ENCODE data around the gene ARL3. TPM values are rescaled to one million over a fixed set of nuclear protein-coding genes. Genes with fewer than 3 reads are reported as not detected.

Gene ARL3
- total RNA-seq, 1 experiment from 2014 or later, result 10.4 TPM

DNA sequence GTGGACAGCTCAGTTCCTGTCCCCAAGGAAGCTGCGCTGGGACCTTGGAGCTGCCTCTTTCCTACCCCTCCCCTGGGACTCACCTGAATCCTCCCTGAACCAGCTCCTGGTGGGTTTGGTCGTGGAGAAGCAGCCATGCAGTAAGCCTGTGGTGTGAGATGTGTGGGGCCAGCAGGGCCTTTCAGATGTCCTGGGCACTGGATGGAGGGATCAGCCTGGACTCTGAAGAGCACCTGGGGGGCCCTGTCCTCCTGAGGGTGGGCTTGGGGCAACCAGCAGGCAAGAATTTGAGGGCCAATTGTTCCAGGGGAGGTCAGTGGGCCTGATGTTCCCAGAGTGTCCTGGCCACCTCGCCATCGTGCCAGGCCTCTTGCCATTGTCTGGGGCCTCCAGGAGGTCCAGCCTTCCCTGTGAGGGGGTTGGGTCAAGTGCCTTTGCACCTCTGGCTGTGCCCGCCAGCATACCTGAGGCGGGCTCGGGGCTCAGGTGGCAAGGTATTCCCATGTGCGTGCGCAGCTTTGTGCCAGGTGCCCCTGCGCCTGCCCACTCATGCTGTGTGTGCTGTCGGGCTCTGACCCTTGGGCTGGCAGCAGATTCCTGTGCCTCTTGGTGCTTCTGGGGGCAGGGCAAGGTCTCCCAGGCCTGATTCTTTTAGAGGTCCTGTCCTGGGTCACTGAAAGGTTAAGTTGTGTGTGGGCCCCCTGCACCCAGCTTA is 62.6 kb downstream of the ARL3 start:
- DNase-seq (ENCODE audit: low spot score), result no peak

- no peak for DNase-seq (ENCODE audit: low spot score)
Observed at GRCh38 chr10:102650655-102651454, 63.3 kb downstream of the ARL3 start.

DNA sequence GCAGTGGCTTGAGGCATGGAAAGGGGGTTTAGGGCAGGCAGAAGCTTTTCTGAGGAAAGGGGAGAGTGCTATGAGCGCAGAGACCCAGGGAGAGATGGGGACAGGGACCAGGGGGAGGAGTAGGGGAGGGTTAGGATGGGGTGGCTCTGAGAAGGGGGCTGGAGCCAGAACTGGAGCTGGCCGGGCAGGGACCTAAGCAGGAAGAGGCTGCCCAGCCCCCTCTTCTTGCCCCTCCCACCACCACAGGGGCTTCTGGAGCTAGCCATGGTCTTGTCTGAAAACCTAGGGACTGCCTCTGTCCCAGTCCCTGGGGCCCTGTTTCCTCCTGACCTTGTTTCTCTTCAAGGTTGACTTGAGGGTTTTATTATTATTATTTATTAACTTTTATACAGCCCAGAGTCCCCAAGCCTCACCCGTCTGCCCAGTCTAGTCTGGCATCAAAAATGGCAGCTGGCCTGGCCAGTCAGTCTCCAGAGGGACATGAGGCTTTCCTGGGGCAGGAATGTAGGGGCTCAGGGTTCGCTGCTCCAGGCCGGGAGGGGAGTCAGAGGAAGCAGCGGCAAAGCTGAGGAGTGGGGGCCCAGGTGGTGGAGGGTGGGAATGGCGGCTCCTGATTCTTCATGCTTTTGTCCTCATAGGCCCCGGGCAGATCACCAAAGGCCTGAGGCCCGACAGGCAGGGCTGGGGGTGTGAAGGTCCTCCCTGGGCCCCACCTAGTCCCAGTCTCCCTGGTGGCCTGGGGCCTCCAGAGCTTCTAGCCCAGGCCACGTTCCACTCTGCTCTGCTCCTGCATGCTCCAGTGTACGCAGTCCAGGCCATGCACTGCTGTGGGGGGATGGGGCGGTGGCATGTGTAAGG is 64.2 kb downstream of the ARL3 start:
- no peak for DNase-seq (ENCODE audit: low spot score)

- DNase-seq (ENCODE audit: low spot score), result no peak
Observed at GRCh38 chr10:102648889-102649796, 65.1 kb downstream of the ARL3 start.

GRCh38 chr10:102648269-102648888 is 65.8 kb downstream of the ARL3 start:
- DNase-seq (ENCODE audit: low spot score), result no peak

DNA sequence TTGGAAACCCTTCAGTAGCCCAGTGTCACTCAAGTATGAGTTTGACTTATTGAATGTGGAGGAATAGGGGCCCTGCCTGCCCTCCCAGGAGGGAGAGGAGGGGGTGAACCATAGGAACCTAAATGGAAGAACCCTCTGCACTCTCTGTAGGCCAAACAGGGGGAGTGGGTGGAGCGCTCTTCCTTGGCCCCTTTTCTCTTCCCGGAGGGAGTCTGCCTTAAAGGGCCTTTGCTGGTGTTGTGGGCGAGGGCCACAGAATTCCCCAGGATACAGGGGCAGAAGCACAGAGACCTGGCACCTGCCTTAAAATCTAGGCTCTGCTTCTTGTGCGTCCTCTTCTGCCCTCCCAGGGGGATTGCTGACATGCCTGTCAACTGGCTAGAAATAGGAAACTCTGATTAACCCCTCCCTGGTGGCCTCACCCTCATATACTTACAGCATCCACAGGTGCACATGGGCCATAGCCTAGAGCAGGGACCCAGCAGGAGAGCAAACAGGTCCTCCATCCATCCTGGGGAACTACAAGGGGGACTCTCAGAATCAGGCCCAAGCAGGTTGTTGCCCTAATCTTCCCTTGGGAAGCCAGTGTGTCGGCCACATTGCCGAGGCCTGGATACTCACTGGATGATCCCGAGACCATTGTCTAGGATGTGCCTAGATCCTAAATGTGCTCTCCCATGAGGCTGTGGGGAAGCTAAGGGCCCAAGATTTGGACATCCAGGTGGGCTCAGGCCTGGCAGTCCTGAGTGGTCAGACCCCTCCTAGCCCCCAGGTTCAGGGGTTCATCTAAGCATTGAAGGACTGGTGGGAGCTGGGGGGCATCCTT is 66.5 kb downstream of the ARL3 start:
- no peak for DNase-seq (ENCODE audit: low spot score)

DNA sequence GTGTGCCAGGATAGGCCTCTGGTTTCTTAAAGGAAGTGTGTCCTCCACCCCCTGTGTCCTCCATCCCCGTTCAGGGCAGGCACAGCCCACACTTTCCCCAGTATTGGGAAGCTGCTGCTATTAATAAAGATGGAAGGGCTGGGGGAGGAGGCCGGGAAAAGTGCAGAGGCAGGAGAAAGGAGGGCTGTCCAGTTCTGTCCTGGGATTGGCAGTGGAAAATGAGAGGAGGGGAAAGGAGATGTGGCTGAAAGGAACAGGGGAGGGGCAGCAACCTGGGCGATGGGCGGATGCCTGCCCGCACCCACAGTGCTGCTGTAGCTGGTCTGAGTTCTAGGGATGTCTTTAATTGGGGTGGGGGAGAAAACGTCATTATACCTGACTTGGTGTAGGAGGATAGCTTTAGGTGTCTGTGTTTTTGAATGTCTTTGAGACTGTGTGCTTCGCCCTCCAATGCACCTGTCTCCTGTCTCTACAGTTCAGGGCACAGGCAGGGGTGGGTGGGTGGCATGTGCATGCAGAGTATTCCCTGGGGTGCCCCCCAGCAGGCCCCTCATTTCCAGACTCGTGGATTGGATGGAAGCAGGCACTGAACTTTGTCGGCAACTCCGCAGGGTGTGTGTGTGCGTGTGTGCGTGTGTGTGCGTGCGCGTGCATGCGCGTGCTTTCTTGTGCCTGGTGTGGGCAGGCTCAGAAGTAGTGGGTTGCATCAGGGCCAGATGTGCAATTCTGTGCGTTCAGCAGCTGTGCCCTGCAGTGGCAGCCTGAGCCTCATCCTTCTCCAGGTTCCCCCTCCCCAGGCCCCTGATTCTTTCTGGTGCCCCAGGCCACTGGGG is 67.4 kb downstream of the ARL3 start:
- DNase-seq (ENCODE audit: low spot score), result no peak

DNA sequence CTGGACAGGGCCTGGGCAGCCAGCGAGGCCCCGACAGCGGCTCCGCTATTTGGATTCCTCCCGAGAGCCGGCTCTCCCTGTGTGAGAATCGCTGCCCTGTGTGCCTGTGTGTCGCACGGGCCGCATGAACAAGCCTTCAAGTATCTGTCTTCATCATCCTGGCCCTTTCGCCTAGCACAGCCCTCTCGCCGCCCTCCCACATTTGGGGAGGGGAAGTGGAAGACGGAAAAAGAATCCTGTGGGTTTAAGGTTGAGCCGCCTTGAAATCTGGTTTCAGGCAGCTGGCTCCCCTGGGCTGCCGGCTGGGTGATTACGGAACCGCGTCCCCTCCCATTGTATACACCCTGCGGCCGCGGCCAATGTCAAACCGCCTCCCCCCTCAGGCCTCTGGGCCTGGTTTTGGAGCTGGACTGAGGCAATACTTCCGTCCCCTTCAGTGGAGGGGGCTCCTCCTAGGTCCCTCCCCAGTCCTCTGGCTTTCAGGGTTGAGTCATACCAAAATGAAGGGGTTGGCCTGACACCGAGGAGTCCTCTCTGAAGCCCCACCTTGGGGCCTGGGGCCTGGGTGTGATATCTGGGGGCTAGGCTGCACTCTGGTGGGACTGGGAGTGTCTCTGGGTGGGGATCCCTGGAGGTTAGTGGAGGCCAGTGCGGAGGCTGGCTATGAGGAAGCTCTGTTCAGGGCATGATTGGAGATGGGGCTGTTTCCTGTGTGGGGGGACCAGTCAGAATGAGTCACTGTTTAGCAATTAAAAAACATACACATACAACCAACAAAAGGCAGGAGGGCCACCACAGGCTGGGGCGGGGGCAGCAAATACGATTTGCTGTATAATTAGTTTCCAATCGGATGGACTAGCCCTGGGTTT is 68.2 kb downstream of the ARL3 start:
- peak; percentile 92 for DNase-seq (ENCODE audit: low spot score)

GRCh38 chr10:102645388-102645740 is 68.8 kb downstream of the ARL3 start:
- peak; percentile 80 for DNase-seq (ENCODE audit: low spot score)

GRCh38 chr10:102644646-102645387 is 69.4 kb downstream of the ARL3 start:
- DNase-seq (ENCODE audit: low spot score), result peak; percentile 72

GRCh38 chr10:102644066-102644645 is 70.0 kb downstream of the ARL3 start, which contains the start of gene TRIM8:
Gene TRIM8, plus strand, starts transcription at chr10:102644479. Its CDS starts 139 bp downstream, at chr10:102644618.
- no peak for DNase-seq (ENCODE audit: low spot score)

- peak; percentile 58 for DNase-seq (ENCODE audit: low spot score)
Observed at GRCh38 chr10:102643336-102644065, 70.7 kb downstream of the ARL3 start.

- DNase-seq (ENCODE audit: low spot score), result no peak
Observed at GRCh38 chr10:102642736-102643335, 71.4 kb downstream of the ARL3 start.

GRCh38 chr10:102641880-102642735 is 72.1 kb downstream of the ARL3 start:
- peak; percentile 95 for DNase-seq (ENCODE audit: low spot score)

DNA sequence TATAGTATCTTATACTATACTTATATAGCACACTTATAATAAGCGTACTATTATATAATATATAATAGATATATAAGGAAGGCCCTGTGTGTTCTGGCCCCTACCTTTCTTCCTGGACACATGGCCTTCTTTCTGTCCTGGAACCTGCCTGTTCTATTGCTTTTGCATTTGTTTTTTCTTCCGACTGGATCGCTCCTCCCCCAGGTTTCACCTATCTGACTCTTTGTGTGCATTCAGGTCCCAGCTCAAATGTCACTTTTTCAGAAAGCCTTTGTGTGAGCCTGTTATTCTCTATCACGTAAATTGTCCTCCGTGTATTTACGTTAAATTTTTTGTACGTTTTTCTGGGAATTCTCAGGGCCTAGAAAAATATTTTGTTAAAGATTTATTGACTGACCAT is 72.8 kb downstream of the ARL3 start:
- no peak for DNase-seq (ENCODE audit: low spot score)
